K562 (cell line): Measurements from ENCODE around the gene SYNGR3. TPM values are rescaled to one million over a fixed set of nuclear protein-coding genes. Genes with fewer than 3 reads are reported as not detected.
A peak's percentile ranks its signal among the peaks of the same experiment; 100 is the strongest.

ENCODE experiments used
- ATF7 ChIP-seq: fragments of 450-650 bp; IDR thresholded peaks from 2 replicates; pipeline ENCODE4 v1.7.1; 2014; ENCODE audit warnings: mild to moderate bottlenecking, moderate library complexity
- CXXC5 ChIP-seq: fragments of 250-450 bp; sonication (Bioruptor Pico); IDR thresholded peaks from 2 replicates; pipeline ENCODE4 v1.8.0; 2022; ENCODE audit warnings: inconsistent platforms, mild to moderate bottlenecking, moderate library complexity
- FUS ChIP-seq: fragments of 200-400 bp; formaldehyde crosslinking; optimal IDR thresholded peaks from 2 replicates; pipeline ENCODE3; 2017; ENCODE audit warnings: low read depth, low read length
- GABPA ChIP-seq: fragments of 200-800 bp; sonication (Bioruptor generic); conservative IDR thresholded peaks from 2 replicates; pipeline ENCODE4 v1.6.1; 2016; ENCODE audit warnings: low read depth, missing genetic modification characterization, missing compliant biosample characterization
- KDM5B ChIP-seq: fragments of 200-600 bp; sonication (generic); IDR thresholded peaks from 2 replicates; pipeline ENCODE4 v1.6.1; 2012; ENCODE audit warnings: low read depth, mild to moderate bottlenecking, moderate library complexity, low read length, control low read depth, inconsistent platforms; ENCODE audit not compliant: insufficient replicate concordance
- MAZ ChIP-seq, 2 experiments: fragments of 450-650 bp in 1 of 2; sonication (generic) in 1 of 2; formaldehyde crosslinking; IDR thresholded peaks in 1 of 2; conservative IDR thresholded peaks in 1 of 2; 2 replicates each; pipeline versions ENCODE4 v1.4.0 to v1.5.0; 2020; ENCODE audit warnings: mild to moderate bottlenecking in 1 of 2, missing genetic modification reagents in 1 of 2
- MTA3 ChIP-seq: fragments of 450-650 bp; formaldehyde crosslinking; IDR thresholded peaks from 2 replicates; pipeline ENCODE4 v1.6.1; 2017; ENCODE audit warnings: mild to moderate bottlenecking, borderline replicate concordance
- NR1H2 ChIP-seq: sonication (generic); formaldehyde crosslinking; IDR thresholded peaks from 2 replicates; pipeline ENCODE4 v1.4.0; 2020; ENCODE audit warnings: mild to moderate bottlenecking, missing genetic modification reagents
- NR2F6 ChIP-seq: fragments of 450-650 bp; formaldehyde crosslinking; IDR thresholded peaks from 2 replicates; pipeline ENCODE4 v1.4.0; 2020; ENCODE audit warnings: mild to moderate bottlenecking
- RBBP5 ChIP-seq: fragments of 200-600 bp; sonication (generic); IDR thresholded peaks from 2 replicates; pipeline ENCODE4 v1.6.1; 2012; ENCODE audit warnings: borderline replicate concordance, mild to moderate bottlenecking, low read length, control low read depth, inconsistent platforms; ENCODE audit not compliant: insufficient read depth, poor library complexity, severe bottlenecking
- RBFOX2 ChIP-seq: fragments of 200-400 bp; formaldehyde crosslinking; IDR thresholded peaks from 2 replicates; pipeline ENCODE4 v1.6.1; 2017; ENCODE audit warnings: low read depth, mild to moderate bottlenecking, low read length, moderate library complexity
- SP1 ChIP-seq: sonication (generic); formaldehyde crosslinking; IDR thresholded peaks from 2 replicates; pipeline ENCODE4 v1.8.1; 2022; ENCODE audit warnings: mild to moderate bottlenecking, missing genetic modification reagents
- ZBTB17 ChIP-seq: fragments of 450-650 bp; formaldehyde crosslinking; IDR thresholded peaks from 2 replicates; pipeline ENCODE4 v1.4.0; 2020; ENCODE audit warnings: mild to moderate bottlenecking
- ZNF586 ChIP-seq: fragments of 450-650 bp; formaldehyde crosslinking; conservative IDR thresholded peaks from 2 replicates; pipeline ENCODE4 v1.4.0; 2020; ENCODE audit warnings: mild to moderate bottlenecking, moderate library complexity
- polyA plus RNA-seq, 8 experiments: library from polyadenylated mRNA; depleted of rRNA in 4 of 8; stranded (reverse) in 5 of 8; unstranded in 3 of 8; fragments of >200 nt; fragmentation: Nextera tagmentation in 2 of 8; fragmentation: Illumina TruSeq in 1 of 8; extraction: Ambion mirVana in 2 of 8; extraction: Trizol in 1 of 8; gene quantifications; 2 replicates each; pipeline versions ENCODE4 v1.2.1 to v1.2.3, GENCODE V29; 2011 to 2014; ENCODE audit warnings: inconsistent platforms in 1 of 8, missing spikeins in 1 of 8
- total RNA-seq, 7 experiments: library from RNA; depleted of rRNA in 6 of 7; stranded (reverse); fragments of >200 nt in 6 of 7; fragmentation: Illumina TruSeq in 2 of 7; extraction: Trizol in 2 of 7; gene quantifications; 2 replicates each; pipeline versions ENCODE4 v1.2.1 to v1.2.3, GENCODE V29; 2011 to 2021; ENCODE audit warnings: low replicate concordance in 1 of 7
- TF ChIP-seq, protein P1 (sequence below): sonication (generic); formaldehyde crosslinking; IDR thresholded peaks from 2 replicates; pipeline ENCODE4 v1.8.0; 2023; ENCODE audit warnings: missing genetic modification reagents, mild to moderate bottlenecking, borderline replicate concordance
- TF ChIP-seq, protein P2 (sequence below): sonication (generic); formaldehyde crosslinking; IDR thresholded peaks from 2 replicates; pipeline ENCODE4 v1.8.0; 2023; ENCODE audit warnings: mild to moderate bottlenecking, missing genetic modification reagents

SYNGR3 gene
- total and polyA plus RNA-seq, 9 of the 15 experiments (the other 6 are each of a cell fraction or from before 2014, with no cell fraction given) = 3.7 to 69.2 (median 36.3) TPM

DNA sequence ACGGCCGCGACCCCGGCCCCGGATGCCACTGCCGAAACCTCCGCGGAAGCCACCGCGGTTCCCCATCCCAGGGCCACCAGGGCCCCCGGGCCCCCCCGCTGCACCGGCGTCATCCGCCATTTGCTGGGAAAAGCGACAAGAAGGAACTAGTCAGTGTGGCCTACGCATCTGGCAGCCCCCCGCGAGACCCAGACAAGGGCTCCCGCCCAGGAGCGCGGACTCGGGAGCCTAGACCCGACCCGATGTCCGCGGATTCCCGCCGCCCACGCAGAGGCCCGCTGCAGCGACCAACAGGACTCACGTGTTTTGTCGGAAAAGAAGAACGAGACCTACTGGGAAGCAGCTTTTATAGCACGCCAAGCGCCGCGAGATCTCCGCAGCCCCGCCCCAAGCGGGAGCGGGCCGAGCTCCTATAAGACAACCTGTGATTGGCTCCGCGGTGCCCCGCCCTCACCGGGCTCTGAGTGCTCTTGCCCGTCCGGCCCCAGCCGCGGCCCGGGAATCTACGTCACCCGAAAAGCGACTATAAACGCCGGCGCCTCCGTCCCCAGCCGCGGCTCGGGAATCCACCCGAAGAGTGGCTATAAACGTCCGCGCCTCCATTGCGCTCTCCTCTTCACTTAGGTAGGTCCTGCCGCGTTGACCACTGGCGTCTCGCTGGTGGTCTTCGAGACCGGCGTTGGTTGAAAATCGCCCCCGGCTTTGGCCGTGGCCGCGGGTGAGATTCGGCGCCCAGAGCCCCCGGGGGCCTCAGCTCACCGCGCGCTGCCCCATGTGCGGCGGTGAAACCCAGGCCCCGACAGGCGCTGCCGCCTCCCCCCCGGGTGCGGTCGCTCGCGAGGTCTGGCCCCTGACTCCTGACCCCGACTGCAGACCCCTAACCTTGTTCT, 25.0 kb upstream of the SYNGR3 start, which contains the start of gene RPS2 (continued):
- TF ChIP-seq, protein P1, sequence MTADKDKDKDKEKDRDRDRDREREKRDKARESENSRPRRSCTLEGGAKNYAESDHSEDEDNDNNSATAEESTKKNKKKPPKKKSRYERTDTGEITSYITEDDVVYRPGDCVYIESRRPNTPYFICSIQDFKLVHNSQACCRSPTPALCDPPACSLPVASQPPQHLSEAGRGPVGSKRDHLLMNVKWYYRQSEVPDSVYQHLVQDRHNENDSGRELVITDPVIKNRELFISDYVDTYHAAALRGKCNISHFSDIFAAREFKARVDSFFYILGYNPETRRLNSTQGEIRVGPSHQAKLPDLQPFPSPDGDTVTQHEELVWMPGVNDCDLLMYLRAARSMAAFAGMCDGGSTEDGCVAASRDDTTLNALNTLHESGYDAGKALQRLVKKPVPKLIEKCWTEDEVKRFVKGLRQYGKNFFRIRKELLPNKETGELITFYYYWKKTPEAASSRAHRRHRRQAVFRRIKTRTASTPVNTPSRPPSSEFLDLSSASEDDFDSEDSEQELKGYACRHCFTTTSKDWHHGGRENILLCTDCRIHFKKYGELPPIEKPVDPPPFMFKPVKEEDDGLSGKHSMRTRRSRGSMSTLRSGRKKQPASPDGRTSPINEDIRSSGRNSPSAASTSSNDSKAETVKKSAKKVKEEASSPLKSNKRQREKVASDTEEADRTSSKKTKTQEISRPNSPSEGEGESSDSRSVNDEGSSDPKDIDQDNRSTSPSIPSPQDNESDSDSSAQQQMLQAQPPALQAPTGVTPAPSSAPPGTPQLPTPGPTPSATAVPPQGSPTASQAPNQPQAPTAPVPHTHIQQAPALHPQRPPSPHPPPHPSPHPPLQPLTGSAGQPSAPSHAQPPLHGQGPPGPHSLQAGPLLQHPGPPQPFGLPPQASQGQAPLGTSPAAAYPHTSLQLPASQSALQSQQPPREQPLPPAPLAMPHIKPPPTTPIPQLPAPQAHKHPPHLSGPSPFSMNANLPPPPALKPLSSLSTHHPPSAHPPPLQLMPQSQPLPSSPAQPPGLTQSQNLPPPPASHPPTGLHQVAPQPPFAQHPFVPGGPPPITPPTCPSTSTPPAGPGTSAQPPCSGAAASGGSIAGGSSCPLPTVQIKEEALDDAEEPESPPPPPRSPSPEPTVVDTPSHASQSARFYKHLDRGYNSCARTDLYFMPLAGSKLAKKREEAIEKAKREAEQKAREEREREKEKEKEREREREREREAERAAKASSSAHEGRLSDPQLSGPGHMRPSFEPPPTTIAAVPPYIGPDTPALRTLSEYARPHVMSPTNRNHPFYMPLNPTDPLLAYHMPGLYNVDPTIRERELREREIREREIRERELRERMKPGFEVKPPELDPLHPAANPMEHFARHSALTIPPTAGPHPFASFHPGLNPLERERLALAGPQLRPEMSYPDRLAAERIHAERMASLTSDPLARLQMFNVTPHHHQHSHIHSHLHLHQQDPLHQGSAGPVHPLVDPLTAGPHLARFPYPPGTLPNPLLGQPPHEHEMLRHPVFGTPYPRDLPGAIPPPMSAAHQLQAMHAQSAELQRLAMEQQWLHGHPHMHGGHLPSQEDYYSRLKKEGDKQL (CRISPR knock-in tag) = 0 out of 2 replicates have a peak, but pooled peaks have one; percentile 66
- peak; percentile 99 for TF ChIP-seq MTA3
- TF ChIP-seq SP1 (CRISPR knock-in tag) = peak; percentile 92
- peak; percentile 68 to 94; a peak in 3 of 4 replicates for TF ChIP-seq MAZ (CRISPR knock-in tag; conservative IDR thresholded peaks at IDR 0.05 in 1 of 2, IDR thresholded peaks at IDR 0.05 in 1 of 2)
- peak; percentile 99 for TF ChIP-seq RBBP5
- peak; percentile 88 for TF ChIP-seq CXXC5 (CRISPR knock-in tag)
- 0 out of 2 replicates have a peak, but pooled peaks have one; percentile 43 for TF ChIP-seq NR1H2 (CRISPR knock-in tag)
- TF ChIP-seq KDM5B = peak; percentile 99
- TF ChIP-seq FUS = peak; percentile 49
- peak; percentile 10 for TF ChIP-seq ZBTB17 (CRISPR knock-in tag)
- TF ChIP-seq RBFOX2 = peak; percentile 99
- peak; percentile 88 for TF ChIP-seq ATF7
- TF ChIP-seq GABPA = peak; percentile 65
- TF ChIP-seq, protein P2, sequence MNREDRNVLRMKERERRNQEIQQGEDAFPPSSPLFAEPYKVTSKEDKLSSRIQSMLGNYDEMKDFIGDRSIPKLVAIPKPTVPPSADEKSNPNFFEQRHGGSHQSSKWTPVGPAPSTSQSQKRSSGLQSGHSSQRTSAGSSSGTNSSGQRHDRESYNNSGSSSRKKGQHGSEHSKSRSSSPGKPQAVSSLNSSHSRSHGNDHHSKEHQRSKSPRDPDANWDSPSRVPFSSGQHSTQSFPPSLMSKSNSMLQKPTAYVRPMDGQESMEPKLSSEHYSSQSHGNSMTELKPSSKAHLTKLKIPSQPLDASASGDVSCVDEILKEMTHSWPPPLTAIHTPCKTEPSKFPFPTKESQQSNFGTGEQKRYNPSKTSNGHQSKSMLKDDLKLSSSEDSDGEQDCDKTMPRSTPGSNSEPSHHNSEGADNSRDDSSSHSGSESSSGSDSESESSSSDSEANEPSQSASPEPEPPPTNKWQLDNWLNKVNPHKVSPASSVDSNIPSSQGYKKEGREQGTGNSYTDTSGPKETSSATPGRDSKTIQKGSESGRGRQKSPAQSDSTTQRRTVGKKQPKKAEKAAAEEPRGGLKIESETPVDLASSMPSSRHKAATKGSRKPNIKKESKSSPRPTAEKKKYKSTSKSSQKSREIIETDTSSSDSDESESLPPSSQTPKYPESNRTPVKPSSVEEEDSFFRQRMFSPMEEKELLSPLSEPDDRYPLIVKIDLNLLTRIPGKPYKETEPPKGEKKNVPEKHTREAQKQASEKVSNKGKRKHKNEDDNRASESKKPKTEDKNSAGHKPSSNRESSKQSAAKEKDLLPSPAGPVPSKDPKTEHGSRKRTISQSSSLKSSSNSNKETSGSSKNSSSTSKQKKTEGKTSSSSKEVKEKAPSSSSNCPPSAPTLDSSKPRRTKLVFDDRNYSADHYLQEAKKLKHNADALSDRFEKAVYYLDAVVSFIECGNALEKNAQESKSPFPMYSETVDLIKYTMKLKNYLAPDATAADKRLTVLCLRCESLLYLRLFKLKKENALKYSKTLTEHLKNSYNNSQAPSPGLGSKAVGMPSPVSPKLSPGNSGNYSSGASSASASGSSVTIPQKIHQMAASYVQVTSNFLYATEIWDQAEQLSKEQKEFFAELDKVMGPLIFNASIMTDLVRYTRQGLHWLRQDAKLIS (CRISPR knock-in tag) = peak; percentile 96
- TF ChIP-seq NR2F6 (CRISPR knock-in tag) = 0 out of 2 replicates have a peak, but pooled peaks have one; percentile 57
- TF ChIP-seq ZNF586 = peak; percentile 61; the same call in 1 of the 2 replicates
